ACHN (cell line): ENCODE measurements around the gene C5orf46.
"Not testable (repeated sequence)": the region's sequence is repeated elsewhere in the genome, so short reads cannot be mapped to it uniquely, and the experiment has no call there.

ENCODE experiments used
- DNase-seq: peaks from one replicate; pipeline ENCODE4 v3.0.0-alpha.2; 2015
- in situ Hi-C: cut with HindIII; loops from 2 replicates; pipeline ENCODE4 v1.10.0; 2017; ENCODE audit warnings: low sequenced_read_pairs, low pct_ligation_motif_present, low pct_unique_long_range_greater_than_20kb

The C5orf46 gene

DNA sequence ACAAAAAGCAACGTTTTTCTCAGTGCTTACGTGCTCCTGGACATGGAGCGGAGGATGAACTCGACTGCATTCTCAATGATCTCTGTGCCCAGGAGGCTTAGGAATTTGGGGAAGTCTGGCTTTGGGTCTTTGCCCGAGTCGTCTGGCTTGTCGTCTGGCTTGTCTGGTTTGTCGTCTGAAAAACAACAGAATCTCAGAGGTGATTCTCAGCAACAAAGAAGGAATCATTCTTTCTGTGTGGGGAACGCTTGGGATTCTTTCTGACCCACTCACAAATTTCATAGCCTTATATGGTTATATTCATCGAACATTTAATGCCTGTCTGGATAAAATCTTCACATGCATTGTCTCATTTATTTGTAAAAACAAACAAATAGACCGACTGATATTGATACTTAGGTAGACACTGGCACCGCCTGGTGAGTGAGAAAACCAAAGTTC, 4.7 kb downstream of the C5orf46 start:
- no peak for DNase-seq
- in situ Hi-C loops: no loop called here

DNA sequence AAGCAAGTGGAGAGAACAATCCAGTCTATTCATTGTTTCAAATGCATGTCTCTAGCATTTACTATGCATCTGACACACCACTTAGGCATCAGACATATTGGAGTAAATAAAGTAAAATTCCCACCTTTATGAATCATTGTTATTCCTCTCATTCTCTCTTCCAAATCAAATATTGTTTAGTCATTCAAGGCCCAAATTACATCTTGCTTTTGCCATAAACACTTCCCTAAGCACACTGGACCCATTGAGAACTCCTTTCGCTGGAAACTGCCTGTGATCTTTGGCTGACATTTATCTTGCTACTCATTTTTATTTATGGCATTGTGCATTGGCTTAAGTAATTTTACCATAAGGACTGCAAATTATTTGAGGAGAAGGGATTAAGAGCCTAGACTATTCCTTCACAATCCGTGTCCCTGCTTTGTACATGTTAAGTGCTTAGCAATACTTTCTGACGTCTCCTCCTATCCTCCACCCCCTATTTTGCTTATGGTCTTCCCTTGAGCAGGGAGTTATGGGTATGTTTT, 7.4 kb downstream of the C5orf46 start:
- in situ Hi-C loops: no loop called here
- no peak for DNase-seq

DNA sequence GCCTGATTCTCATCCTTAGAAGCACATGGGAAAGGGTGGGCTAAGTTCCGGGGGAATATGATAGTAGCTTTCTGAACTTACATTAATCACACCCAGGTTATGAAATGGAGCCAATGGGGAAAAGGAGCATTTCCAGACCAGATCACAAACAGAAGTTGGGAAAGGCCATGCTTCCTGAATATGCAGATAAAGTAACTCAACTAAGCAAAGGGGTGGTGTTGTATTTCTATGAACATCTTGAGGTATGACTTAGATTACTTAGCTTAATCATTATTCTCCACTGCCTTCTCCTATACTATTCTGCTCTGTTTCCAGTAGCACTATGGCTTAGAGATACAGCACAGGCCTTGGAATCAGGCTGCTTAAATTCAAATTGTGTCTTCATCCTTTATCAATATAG, 10.5 kb downstream of the C5orf46 start:
- in situ Hi-C loops: no loop called here
- no peak for DNase-seq

DNA sequence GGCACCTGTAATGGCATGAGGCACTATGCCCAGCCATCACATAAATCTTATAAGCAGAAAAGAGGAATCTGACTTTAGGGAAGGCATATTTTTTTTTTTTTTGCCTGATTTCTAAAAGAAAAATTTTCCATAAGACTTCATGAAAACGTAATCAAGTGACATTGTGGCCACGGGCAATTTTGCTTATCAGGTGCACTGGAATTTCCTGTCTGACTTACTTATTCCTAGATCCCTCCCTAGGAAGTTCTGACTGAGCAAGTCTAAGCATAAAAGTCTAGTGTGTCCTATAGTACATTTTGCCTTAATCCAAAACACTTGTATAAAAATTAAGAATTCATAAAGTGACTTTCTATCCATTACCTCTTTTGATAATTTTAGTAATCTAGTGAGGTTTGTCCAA, 12.5 kb downstream of the C5orf46 start:
- no peak for DNase-seq
- in situ Hi-C loops: no loop called here

DNA sequence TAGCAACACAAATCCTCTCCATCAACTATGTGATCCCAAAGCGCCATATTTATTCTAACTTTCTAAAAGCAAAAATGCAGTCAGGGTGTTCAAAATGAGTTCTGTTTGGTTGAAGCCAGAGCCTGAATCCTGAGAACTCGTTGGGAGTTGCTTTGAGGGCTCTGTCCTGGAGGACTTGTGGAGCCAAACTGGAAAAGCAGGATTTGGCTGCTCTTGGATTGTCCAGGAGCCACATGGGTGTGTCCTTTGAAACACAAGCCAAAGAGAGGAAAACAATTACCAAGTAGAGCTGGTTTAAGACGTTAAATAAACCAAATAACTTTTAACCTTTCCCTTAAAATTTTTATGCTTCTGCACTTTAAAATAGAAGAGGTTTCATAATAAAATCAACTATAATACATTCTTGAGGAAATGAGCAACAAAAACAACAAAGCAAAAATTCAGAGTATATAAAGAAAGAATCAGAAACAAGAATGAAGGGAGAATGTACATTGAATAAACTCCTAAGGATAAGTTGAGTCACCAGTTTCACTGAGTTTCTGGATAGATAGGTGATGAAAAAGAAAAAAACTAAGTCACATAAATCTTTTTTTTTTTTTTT, 13.5 kb downstream of the C5orf46 start:
- in situ Hi-C loops: no loop called here
- no peak for DNase-seq

DNA sequence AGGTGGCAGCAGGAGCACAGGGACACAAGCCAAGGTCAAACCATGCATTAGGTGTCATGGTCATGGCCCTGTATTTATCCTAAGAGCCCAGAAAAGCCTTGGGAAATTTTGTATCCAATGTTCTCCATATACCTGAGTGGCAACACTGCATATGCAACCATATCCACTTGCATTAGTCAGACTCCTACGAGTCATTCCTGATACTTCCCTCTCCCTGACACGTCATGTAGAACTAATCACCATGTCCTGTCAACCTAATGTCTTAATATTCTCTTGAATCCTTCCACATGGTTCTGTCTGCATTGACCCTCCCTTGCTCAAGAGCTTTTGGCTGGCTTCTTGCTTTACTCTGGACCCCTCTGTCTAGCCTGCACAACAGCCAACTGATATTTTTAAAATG, 18.4 kb downstream of the C5orf46 start:
- DNase-seq: no peak
- in situ Hi-C loops: no loop called here

DNA sequence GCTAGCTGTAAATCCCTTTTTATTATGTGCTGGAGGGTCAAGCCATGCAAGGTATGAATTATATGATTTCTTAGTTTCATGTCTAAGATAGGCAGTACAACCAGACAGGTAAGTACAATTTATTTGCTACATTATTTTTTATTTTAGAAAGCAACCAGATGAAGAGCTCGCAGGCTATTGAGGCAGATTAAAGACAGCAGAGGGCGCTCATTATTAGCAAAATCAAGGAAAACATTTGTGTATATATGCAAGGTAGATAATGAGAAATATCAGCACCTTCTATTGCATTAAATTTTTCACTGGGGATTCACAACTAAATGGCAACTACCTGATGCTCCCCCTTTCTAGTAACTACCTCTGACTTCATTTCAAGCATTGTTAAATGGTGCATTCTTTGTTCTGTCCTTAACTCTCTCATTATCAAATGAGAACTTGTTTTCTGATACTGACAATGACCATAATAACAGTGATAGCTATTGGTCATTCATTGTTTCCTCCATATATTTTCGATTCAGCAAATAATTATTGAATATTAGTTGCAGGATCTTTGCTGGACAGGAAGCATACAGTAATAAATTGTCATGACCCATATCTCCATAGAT, 19.2 kb downstream of the C5orf46 start:
- peak; percentile 13 for DNase-seq
- in situ Hi-C loops: no loop called here

DNA sequence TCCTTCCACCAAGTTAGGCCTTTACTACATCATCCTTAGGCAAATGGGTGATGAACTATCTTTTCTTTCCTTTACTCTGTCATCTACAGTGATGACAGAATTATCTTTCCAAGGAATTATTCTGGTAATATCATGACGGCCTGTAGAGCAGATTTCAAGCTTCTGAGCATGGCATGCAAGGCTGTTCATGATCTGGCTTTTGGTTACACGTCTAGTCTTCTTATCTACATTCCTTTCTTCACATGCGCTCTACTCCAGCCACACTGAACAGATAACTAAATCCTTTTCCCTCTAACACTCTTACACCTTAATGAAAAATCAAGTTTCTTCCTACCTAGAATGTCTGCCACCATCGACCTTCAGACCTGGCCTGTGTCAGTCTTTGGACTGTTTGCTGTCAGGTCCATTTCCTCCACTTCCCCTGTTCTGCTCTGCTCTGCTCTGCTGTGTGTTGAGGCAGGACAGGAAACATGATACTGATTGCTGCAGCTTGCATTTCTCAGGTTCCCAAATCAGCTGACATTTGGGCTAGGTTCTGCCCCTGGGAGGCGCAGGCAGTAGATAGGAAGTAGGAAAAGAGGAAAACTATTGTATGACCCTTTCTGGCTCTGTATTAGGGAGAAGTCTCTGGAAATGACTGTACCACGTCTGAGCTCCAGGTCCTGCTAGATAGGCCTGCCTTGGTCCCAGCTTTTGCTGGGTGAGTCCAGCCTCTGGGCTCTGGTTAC, 23.6 kb downstream of the C5orf46 start:
- DNase-seq: no peak
- in situ Hi-C loops: no loop called here

DNA sequence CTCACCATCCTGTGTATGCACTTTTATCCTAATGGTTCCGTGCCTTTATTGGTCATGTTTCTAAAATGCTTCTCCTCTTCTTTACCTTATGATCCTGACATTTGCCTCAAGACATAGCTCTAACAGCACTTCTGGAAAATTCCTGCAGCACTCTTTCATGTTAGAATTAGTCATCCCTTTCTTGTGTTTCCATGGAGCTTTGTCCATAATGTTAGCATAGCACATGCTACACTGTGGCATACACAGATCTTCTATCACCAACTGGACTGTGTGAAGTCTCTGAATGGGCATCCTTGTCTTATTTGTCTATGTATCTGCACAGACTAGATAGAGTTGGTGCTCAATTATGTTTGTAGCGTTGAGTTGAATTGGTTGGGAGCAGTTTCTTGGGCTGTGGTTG, 25.9 kb downstream of the C5orf46 start:
- DNase-seq: no peak
- in situ Hi-C loops: no loop called here

DNA sequence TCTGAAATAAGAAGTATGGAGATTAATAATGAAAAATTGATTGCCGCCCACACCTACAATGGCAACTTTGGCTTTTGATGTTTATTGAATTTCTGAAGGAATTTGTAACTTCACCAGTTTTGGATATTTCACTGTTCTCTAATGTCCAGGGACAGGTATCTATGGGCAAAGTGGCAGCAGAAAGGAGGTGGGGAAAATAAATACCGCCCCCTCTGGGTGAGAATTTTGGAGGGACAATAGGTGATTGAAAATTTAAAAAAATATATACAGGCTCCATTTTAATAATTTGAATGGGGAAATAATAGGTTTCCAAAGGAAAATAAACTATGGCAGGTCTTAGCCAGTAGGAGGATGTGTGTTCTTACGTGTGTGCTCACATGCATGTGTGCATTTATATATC, 26.6 kb downstream of the C5orf46 start:
- in situ Hi-C loops: no loop called here
- DNase-seq: no peak

DNA sequence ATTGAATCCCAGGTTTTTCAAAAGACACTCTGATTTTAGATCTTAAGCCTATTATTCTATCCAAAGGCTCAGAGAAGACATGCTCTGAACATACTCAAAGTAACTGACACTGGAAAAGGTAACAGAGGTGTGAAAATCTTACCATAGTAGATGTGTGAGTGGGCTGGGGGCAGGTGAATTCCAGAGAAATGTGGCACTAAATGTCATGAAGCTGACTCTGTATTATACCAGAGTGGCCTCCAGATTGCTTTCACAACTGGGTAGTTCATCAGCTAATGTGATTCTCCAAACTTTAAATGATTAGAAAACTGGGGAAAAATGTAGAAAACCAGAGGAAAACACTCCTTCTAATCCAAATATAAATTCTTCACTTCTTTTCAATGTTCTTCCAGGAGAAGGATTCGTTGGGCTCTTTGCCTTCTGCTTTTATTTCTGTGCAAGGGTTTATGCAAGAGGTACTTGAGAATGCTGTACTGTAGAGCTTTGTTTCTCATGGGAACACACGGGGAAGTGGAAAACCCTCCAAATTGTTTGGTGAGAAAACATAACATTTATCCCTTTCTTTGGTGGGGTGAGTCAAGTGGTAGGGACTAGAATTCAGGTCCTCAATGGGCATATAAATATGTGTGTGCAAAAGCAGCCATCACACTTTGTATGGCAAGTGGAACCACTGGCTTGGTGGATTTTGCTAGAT, 28.1 kb downstream of the C5orf46 start, which contains the start of gene SCGB3A2:
SCGB3A2 (plus strand) TSS at position 646 of the 694 bp plus-strand sequence. CDS start 93 bp downstream, outside the sequence.
- DNase-seq: no peak
- in situ Hi-C loops: no loop called here

DNA sequence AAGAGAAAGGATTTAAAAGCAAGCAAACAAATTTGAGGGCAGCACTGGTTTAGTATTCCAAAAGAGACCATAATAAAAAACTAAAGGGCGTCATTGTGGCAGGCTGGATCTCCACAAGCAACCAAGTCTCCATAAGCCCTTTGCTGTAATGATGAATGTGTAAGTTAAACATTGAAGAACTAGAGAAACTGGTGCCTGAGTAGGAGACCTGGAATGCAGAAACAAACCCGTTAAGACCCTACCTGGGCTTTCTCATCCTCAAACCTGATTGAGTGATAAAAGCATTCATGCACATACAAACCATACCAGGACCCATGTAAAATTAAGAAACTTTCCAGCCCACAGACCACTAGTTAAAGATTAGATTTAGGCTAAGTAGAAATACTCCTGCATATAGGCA, 29.7 kb downstream of the C5orf46 start:
- in situ Hi-C loops: no loop called here
- no peak for DNase-seq

DNA sequence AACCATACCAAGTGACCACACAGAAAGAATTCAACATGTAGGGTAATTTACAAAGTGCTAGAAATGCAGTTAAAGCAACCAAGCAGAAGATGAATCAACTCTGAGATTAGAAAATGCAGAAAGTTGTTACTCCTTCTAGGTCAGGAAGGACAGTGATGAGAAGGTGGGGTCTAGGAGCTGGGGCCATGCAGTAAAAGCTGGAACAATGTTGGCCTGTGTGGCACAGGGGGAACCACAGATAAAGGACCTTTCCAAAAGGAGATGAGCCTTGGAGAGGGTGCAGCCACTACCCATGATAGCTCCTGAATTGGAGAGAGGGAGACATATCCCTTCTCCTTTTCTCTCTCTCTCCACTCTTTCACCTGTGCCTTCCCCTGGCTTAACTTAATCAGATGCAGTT, 30.2 kb downstream of the C5orf46 start:
- in situ Hi-C loops: no loop called here
- no peak for DNase-seq

DNA sequence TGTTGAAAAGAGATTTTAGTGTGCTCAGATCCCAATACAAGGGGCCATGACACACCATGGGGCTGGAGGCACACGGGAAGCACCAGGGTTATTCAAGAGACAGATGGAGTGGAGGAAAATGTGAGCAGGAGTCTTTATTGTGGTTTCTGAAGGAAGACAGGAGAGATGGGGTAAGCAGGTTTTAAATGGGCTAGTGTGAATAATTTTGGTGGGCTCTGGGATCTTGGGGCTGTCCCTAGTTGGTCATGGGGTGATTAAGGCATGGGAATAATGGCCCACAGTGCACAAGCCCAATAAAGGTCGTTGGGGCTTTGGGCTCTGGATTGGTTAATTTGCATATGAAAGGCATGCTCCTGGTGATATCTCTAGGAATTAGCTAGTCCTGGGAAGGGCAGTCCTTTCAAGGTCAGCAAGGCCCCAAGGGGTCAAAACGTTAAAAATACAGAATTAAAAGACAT, 31.4 kb downstream of the C5orf46 start:
- DNase-seq: no peak
- in situ Hi-C loops: no loop called here

DNA sequence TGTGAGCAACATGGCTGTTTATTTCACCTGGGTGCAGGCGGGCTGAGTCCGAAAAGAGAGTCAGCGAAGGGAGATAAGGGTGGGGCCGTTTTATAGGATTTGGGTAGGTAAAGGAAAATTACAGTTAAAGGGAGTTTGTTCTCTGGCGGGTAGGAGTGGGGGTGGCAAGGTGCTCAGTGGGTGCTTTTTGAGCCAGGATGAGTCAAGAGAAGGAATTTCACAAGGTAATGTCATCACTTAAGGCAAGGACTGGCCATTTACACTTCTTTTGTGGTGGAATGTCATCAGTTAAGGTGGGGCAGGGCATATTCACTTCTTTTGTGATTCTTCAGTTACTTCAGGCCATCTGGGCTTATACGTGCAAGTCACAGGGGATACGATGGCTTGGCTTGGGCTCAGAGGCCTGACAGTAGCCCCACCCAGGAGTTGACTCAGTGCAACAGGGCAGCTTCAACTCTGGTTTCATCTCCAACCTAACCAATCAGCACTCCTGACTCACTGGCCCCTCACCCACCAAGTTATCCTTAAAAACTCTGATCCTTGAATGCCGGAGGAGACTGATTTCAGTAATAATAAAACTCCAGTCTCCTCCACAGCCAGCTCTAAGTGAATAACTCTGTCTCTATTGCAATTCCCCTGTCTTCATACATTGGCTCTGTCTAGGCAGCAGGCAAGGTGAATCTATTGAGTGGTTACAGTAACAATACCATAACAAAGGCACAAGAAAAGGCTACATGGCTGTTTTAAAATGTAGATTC, 32.0 kb downstream of the C5orf46 start:
- DNase-seq, in situ Hi-C loops: not testable (repeated sequence)

DNA sequence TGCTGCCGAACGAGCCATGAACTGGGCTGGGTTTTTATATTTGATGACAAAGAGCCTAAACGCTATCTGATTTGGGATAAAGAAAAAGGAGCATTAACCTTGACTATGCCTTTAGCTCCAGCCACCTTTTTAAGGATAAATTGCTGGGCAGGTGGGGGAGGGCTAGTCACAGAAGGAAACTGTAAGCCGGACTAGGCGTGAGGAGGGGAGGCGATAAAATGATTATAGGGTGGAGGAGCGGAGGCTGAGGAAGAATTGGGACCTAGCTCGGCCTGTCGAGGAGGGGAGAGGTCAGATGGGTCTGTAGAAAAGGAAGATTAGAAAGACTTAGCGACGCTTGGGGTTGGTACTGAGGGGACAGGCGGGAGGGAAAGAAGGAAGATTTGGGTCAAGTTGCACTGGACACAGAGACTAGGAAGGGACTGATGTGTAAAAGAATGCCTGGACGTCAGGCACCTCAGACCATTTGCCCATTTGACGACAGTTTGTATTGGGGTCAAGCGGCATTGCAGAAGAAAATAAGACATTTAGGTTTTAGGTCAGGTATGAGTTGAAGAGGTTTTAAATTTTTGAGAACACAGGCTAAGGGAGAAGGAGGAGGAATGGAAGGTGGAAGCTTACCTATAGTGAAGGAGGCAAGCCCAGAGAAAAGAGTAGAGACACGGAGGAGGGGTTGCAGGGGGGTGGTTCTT, 33.4 kb downstream of the C5orf46 start:
- DNase-seq, in situ Hi-C loops: not testable (repeated sequence)

DNA sequence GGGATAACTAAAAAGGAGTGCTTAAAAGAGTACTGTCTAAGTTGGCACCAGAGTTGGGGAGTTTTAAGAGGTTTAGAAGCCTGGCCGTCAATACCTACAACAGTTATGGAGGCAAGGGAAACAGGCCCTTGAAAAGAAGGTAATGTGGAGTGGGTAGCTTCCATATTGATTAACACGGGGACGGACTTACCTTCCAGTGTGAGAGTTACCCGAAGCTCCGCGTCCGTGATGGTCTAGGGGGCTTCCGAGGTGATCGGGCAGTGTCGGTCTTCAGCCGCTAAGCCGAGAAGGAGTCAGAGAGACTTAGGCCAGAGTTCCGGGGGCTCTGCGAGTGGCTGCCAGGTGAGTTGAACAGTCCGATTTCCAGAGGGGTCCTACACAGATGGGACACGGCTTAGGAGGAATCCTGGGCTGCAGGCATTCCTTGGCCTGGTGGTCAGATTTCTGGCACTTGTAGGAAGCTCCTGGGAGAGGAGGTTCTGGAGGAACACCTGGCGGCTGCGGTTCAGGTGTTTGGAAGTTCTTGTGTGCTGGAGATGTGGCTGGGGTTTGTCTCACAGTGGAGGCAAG, 34.3 kb downstream of the C5orf46 start:
- in situ Hi-C loops, DNase-seq: not testable (repeated sequence)
